ENCODE measurements around the gene SCEL. TPM values are rescaled to one million over a fixed set of nuclear protein-coding genes. Genes with fewer than 3 reads are reported as not detected.
"Not testable (repeated sequence)": the region's sequence is repeated elsewhere in the genome, so short reads cannot be mapped to it uniquely, and the experiment has no call there.

Gene SCEL
- total RNA-seq, 1 donor from 2014 or later: not detected

- Mint-ChIP-seq H3K4me1 (ENCODE audit: low read depth) (peaks cover 2% of the 10 kb centered on the region), H3K27me3 (ENCODE audit: low read depth) (no peaks in the 10 kb centered on the region), H3K27ac (ENCODE audit: unreplicated experiment) (no peak overlapping the region), H3K36me3 (ENCODE audit: low read depth) (no peaks in the 10 kb centered on the region), H3K4me3 (ENCODE audit: unreplicated experiment) (no peak overlapping the region), H3K9me3 (ENCODE audit: low read depth) (no peaks in the 10 kb centered on the region)
- TF ChIP-seq CTCF (IDR thresholded peaks at IDR 0.05): no peak
- no peak for DNase-seq (ENCODE audit: low spot score)
Observed at GRCh38 chr13:77515785-77516184, 19.7 kb upstream of the SCEL start.

- Mint-ChIP-seq H3K27ac (ENCODE audit: unreplicated experiment) (no peak overlapping the region), H3K27me3 (ENCODE audit: low read depth) (no peaks in the 10 kb centered on the region), H3K4me1 (ENCODE audit: low read depth) (peaks cover 2% of the 10 kb centered on the region), H3K4me3 (ENCODE audit: unreplicated experiment) (no peak overlapping the region), H3K36me3 (ENCODE audit: low read depth) (no peaks in the 10 kb centered on the region), H3K9me3 (ENCODE audit: low read depth) (no peaks in the 10 kb centered on the region)
- TF ChIP-seq CTCF (IDR thresholded peaks at IDR 0.05): no peak
- DNase-seq (ENCODE audit: low spot score): no peak
Observed at GRCh38 chr13:77516342-77516789, 19.1 kb upstream of the SCEL start.

GRCh38 chr13:77518266-77518665 lies 17.2 kb upstream of the SCEL start:
- no peak overlapping the region for H3K27ac Mint-ChIP-seq (ENCODE audit: unreplicated experiment)
- no peaks in the 10 kb centered on the region for H3K36me3 Mint-ChIP-seq (ENCODE audit: low read depth)
- TF ChIP-seq CTCF (IDR thresholded peaks at IDR 0.05): no peak
- H3K4me3 Mint-ChIP-seq (ENCODE audit: unreplicated experiment): no peak overlapping the region
- H3K27me3 Mint-ChIP-seq (ENCODE audit: low read depth): no peaks in the 10 kb centered on the region
- no peaks in the 10 kb centered on the region for H3K9me3 Mint-ChIP-seq (ENCODE audit: low read depth)
- no peak for DNase-seq (ENCODE audit: low spot score)
- H3K4me1 Mint-ChIP-seq (ENCODE audit: low read depth): peaks cover 10% of the 10 kb centered on the region

GRCh38 chr13:77519396-77519795 lies 16.1 kb upstream of the SCEL start:
- not testable (repeated sequence) for H3K9me3 Mint-ChIP-seq (ENCODE audit: low read depth); H3K27me3 Mint-ChIP-seq (ENCODE audit: low read depth); H3K4me1 Mint-ChIP-seq (ENCODE audit: low read depth)

GRCh38 chr13:77519808-77520207 lies 15.7 kb upstream of the SCEL start:
- no peak for TF ChIP-seq CTCF (IDR thresholded peaks at IDR 0.05)
- Mint-ChIP-seq H3K27me3 (ENCODE audit: low read depth) (no peaks in the 10 kb centered on the region), H3K9me3 (ENCODE audit: low read depth) (no peaks in the 10 kb centered on the region), H3K36me3 (ENCODE audit: low read depth) (no peaks in the 10 kb centered on the region), H3K4me3 (ENCODE audit: unreplicated experiment) (no peak overlapping the region), H3K27ac (ENCODE audit: unreplicated experiment) (no peak overlapping the region), H3K4me1 (ENCODE audit: low read depth) (peaks cover 10% of the 10 kb centered on the region)
- no peak for DNase-seq (ENCODE audit: low spot score)

More at GRCh38 chr13:77519396-77519795, 16.1 kb upstream of the SCEL start:
- H3K4me3 Mint-ChIP-seq (ENCODE audit: unreplicated experiment); H3K36me3 Mint-ChIP-seq (ENCODE audit: low read depth); H3K27ac Mint-ChIP-seq (ENCODE audit: unreplicated experiment); DNase-seq (ENCODE audit: low spot score): not testable (repeated sequence)

GRCh38 chr13:77521194-77521593 lies 14.3 kb upstream of the SCEL start:
- H3K4me1 Mint-ChIP-seq (ENCODE audit: low read depth): peaks cover 10% of the 10 kb centered on the region
- H3K9me3 Mint-ChIP-seq (ENCODE audit: low read depth): no peaks in the 10 kb centered on the region
- H3K36me3 Mint-ChIP-seq (ENCODE audit: low read depth): no peaks in the 10 kb centered on the region
- no peak overlapping the region for H3K4me3 Mint-ChIP-seq (ENCODE audit: unreplicated experiment)
- H3K27me3 Mint-ChIP-seq (ENCODE audit: low read depth): no peaks in the 10 kb centered on the region
- H3K27ac Mint-ChIP-seq (ENCODE audit: unreplicated experiment): no peak overlapping the region
- TF ChIP-seq CTCF (IDR thresholded peaks at IDR 0.05): no peak
- no peak for DNase-seq (ENCODE audit: low spot score)

Data from chondrocyte (in vitro differentiated cells).